NCI-H69 (cell line): ENCODE measurements around the gene BAHD1.

Source experiments
- DNase-seq: peaks from one replicate; lab custom pipeline; 2025; lab: John Stamatoyannopoulos, UW

The BAHD1 gene

DNA sequence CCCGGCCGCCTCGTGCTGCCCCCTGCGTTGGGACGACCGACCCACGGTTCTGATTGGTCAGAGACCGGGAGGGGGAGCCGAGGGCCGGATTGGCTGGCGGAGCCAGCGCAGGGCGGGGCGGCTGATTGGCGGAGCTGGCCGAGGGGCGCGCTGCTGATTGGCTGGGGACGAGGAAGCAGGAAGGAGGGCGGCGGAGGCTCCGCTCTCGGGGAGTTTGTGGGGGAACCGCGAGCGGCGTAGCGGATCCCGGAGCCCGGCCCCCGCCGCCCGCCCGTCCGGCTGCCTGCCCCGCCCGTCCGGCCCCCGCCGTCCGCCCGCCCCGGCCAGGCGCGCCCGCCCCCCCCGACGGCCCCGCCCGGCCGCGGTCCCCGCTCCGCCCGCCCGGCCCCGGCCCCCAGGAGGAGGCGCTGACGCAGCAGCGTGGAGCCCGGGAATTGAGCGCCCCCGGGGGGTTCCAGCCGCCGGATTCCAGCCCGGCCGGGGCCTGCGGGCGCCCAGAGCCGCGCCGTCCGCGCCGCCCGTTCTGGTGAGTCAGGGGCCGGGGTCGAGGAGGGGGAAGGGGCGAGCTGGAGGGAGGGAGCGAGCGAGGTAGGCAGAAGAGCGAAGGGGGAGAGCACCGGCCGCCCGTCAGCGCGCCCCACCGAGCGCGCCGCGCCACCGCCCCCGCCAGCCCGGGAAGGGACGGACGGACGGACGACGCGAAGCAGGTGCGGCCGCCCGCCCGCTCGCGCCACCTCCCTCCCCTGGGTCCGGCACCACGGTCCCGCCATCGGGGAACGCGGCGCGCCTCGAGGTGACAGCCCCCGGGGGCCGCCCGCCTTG lies at the start of gene BAHD1:
Gene BAHD1, plus strand, starts transcription at position 211 of the 822 bp plus-strand sequence. CDS start 17,512 bp downstream, outside the sequence.
- peak; percentile 99 for DNase-seq

GRCh38 chr15:40392986-40393948 lies 47.5 kb upstream of the BAHD1 start:
- DNase-seq: no peak

DNA sequence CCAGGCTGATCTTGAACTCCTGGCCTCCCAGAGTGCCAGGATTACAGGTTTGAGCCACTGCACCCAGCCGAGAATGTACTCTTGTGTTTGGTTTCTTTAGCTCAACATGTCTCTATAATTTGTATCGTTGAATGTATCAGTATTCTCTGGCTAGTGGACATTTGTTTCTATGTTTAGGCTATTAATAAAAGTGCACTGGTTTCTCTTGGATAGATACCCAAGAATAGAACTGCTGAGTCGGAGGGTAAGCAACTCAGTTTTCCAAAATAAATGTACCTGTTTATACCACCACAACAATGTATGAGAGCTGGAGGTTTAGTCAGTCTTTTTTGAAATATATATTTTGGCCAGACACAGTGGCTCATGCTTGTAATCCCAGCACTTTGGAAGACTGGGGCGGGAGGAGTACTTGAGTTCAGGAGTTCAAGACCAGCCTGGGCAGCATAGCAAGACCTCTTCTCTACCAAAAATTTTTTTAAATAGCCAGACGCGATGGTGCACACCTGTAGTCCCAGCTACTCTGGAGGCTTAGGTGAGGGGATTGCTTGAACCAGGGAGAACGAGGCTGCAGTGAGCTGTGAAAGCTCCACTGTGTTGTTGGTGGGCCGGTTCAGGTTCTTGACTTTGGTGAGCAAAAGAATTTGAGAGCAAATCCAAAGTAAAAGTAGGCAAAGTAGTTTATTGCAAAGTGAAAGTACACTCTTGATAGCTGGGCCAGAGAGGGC lies 42.9 kb upstream of the BAHD1 start:
- no peak for DNase-seq

DNA sequence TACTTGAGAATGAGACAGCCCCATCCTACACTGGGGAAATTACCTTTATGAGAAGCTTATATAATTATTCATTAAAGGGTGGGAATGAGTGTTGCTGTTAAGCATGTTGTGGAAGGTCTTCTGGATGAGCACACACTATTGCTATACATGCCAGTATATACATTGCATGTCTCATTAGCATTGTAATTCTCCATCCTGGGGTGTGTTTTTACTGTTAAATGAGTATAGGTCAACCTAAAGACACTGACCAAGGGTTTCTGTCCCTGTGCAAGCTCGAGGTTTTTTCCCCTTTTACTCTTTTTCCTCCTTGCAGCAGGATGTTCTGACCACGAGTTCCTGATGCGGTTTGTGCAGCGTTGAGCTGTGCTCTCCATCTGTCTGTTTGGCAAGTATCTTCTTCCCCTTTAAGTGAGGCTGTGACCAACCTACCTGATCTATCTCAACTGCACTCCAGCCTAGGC lies 42.3 kb upstream of the BAHD1 start:
- no peak for DNase-seq

GRCh38 chr15:40399370-40399769 lies 41.4 kb upstream of the BAHD1 start:
- no peak for DNase-seq

DNA sequence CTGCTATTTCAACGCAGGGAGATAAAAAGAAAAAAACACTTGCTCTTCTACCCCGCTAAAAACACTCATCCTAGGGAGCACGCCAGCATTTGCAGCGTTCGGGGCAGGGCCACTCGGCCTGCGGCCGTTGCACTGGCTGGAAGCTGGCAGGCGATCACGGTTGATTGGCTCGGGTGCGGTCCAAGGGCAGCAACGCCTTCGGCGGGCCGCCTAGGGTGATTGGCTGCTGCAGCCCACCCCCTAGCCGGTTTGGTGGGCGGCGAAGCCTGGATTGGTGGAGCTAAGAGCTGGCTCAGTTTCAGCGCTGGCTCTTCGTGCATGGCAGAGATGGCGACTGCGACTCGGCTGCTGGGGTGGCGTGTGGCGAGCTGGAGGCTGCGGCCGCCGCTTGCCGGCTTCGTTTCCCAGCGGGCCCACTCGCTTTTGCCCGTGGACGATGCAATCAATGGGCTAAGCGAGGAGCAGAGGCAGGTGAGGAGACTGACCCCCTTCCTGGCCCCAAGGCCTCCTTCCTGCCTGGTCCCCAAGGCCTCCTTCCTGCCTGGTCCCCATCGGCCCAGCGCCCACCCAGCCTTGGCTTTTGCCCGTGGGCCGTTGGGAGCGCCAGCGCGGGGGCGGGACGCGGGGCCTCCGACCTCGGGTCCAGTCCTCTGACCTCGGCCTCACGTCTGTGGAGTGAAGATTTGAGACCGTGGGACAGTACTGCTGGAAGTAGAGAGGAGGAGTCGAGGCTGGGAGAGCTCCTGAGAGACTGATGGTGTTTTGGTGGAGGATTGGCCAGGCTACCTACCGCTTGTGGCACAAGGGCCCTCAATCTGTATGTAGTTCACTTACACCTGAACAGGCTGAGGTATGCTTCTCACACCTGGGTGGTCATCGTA lies 35.0 kb upstream of the BAHD1 start, which contains the start of gene IVD:
Gene IVD, plus strand, starts transcription at position 295 of the 881 bp plus-strand sequence. Its CDS starts 33 bp downstream, at position 328.
- DNase-seq: peak; percentile 98

GRCh38 chr15:40407330-40407990 lies 33.3 kb upstream of the BAHD1 start:
- DNase-seq: no peak

- no peak for DNase-seq
These were observed 31.4 kb upstream of the BAHD1 start for GRCh38 chr15:40409366-40409765.

DNA sequence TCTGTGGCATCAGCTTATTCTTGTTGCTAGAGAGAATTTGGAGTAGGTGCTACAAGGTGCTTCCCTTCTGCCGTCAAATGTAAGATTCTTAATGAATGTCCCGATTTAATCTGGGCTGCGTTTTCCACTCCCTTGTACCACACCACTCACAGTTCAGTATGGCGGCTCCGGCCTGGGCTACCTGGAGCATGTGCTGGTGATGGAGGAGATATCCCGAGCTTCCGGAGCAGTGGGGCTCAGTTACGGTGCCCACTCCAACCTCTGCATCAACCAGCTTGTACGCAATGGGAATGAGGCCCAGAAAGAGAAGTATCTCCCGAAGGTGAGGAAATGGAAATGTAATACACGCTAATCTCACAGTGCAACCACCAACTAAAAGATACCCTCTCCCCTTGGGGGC lies 30.3 kb upstream of the BAHD1 start:
- DNase-seq: no peak

- DNase-seq: no peak
These were observed 28.5 kb upstream of the BAHD1 start for GRCh38 chr15:40412095-40412759.

GRCh38 chr15:40413036-40413435 lies 27.7 kb upstream of the BAHD1 start:
- DNase-seq: no peak

GRCh38 chr15:40414816-40415215 lies 25.9 kb upstream of the BAHD1 start:
- DNase-seq: no peak

DNA sequence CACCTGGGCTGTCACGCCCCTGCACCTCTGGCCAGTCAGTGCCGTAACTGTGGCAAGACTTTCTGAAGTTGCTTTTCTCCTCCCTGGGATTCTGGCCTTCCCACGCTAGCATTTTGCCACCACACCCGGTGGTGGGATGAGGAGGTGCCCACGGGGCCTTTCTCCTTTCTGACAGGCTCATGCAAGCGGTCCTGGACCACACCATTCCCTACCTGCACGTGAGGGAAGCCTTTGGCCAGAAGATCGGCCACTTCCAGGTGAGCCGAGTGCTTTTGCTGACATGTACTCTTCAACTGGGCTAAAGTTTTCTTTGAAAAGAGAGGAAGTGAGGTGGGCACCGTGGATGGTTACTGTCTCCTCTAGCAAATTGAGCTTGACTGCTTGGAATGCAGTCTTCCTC lies 25.5 kb upstream of the BAHD1 start:
- DNase-seq: no peak

DNA sequence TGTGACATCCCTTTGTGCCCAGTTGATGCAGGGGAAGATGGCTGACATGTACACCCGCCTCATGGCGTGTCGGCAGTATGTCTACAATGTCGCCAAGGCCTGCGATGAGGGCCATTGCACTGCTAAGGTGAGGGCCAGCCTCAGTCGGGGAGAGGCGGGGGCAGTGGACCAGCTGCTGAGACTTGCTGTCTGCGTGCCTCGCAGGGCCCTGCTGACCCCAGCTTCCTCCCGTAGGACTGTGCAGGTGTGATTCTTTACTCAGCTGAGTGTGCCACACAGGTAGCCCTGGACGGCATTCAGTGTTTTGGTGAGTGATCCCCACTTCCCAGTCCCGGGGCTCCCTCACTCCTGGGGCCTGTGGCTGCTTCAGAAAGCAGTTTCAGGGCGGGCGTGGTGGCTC lies 24.7 kb upstream of the BAHD1 start:
- no peak for DNase-seq

GRCh38 chr15:40418126-40418525 lies 22.6 kb upstream of the BAHD1 start:
- DNase-seq: no peak

DNA sequence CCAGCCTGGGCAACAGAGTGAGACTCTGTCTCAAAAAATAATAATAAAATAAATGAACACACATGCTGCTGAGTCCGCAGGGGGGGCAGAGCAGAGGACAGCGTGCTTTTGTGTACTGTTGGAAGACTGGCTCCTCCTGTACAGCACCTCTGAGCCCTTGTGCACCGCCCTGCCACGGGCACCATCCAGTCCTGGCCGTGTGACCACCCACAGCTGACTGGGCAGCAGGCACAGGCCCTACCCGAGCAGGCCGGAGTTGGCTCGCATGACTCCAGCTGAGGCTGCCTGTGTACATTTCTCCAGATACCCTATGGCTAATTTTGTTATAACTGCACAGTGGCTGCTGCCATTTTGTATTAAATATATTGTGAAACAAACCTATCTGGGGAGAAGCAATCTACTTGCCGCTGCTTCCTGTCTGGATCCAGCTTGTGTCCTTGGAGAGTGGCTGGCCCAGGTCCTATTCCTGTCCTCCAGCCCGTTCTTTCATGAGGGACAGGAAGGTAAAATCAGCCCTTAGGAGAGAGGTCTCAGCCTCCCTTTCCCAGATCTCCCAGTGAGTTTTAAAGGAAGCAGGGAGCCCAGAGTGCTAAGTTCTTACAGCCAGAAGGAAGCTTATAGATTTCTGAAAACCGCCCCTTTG lies 20.6 kb upstream of the BAHD1 start:
- DNase-seq: peak; percentile 63

DNA sequence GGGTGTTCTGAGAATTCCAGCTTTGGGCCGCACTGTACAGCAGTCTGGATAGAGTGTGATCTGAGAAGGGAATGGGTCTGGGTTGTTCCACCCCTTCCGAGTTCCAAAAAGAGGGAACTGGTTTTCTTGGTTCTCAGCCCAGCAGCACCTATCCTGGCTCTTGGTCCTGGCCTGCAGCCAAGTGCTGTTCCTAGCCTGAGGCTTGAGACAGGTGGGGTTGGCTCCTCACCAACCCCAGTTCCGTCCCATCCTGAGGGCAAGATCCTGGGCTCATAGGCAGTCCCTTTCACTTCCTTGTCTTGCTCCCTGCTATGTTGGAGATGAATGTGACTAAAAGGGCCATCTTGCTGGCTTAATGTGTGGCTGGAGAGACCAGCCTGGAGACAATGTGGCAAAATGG lies 20.0 kb upstream of the BAHD1 start:
- DNase-seq: peak; percentile 93

GRCh38 chr15:40421246-40422157 lies 19.3 kb upstream of the BAHD1 start:
- DNase-seq: peak; percentile 86
